ENCODE results near the gene MIP.
"Not testable (repeated sequence)": the region's sequence is repeated elsewhere in the genome, so short reads cannot be mapped to it uniquely, and the experiment has no call there.

Gene MIP
- 0 reads per million in 2 experiments for total RNA-seq

GRCh38 chr12:56454557-56454956, at the start of gene MIP:
MIP (minus strand) TSS chr12:56454657; CDS start chr12:56454613, 44 bp downstream.
- DNase-seq (ENCODE audit: low read depth) = no peak

- not testable (repeated sequence) for DNase-seq (ENCODE audit: low read depth)
Measured at GRCh38 chr12:56499879-56500278, 45.4 kb upstream of the MIP start.

DNA sequence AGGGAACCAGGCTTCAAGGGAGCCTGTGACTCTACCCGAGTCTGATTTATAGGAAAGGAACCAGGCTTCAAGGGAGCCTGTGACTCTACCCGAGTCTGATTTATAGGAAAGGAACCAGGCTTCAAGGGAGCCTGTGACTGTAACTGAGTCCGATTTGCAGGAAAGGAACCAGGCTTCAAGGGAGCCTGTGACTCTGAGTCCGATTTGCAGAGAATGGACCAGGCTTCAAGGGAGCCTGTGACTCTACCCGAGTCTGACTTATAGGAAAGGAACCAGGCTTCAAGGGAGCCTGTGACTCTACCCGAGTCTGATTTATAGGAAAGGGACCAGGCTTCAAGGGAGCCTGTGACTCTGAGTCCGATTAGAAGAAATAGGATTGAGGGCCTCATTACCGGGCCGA, 45.0 kb upstream of the MIP start:
- DNase-seq (ENCODE audit: low read depth) = not testable (repeated sequence)

DNA sequence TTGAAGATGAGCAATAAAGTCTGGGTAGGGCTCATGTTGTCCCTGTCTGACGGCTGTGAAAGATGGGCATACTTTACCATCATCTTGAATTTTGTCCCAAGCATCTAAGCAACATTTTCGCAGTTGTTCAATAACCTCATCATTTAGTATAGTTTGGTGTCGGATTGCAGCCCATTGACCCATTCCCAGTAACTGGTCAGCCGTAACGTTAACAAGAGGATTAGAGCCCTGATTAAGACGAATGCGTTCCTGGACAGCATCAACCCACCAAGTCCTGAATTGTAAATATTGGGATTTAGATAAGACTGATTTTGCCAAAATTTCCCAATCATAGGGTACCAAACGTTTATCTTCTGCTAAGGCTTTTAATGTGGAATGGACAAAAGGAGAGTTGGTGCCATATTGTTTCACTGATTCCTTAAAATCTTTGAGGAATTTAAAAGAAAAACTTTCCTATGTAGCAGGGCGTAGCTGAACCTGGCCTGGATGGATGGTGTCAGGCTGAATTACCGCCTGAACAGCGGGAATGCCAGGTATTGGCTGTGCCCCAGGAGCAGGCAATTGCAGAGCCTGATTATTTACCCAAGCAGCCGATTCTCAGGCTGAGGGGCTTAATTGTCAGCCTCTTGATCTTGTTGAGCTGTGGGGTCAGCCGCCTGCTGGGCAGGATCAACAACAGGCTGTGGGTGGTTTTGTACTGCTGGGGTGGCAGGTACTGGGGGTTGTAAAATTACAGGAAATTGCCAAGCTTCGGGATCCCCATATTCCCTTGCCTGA, 43.9 kb upstream of the MIP start:
- not testable (repeated sequence) for DNase-seq (ENCODE audit: low read depth)

DNA sequence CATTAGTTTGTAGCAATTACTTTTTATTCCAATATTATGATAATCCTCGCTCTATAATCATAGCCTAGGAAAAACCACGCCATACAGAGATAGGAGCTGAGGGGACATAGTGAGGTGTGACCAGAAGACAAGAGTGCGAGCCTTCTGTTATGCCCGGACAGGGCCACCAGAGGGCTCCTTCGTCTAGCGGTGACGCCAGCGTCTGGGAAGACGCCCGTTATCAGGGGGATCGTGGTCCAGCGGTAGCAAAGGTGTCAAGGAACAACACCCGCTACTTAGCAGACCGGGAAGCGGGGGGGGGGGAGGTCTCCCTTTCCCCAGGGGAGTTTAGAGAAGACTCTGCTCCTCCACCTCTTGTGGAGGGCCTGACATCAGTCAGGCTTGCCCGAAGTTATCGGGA, 42.2 kb upstream of the MIP start:
- DNase-seq (ENCODE audit: low read depth) = peak; percentile 16

- not testable (repeated sequence) for DNase-seq (ENCODE audit: low read depth)
Measured at GRCh38 chr12:56494481-56494880, 40.0 kb upstream of the MIP start.

GRCh38 chr12:56494106-56494415, 39.6 kb upstream of the MIP start:
- DNase-seq (ENCODE audit: low read depth) = not testable (repeated sequence)

GRCh38 chr12:56493409-56494105, 39.1 kb upstream of the MIP start:
- DNase-seq (ENCODE audit: low read depth) = not testable (repeated sequence)

DNA sequence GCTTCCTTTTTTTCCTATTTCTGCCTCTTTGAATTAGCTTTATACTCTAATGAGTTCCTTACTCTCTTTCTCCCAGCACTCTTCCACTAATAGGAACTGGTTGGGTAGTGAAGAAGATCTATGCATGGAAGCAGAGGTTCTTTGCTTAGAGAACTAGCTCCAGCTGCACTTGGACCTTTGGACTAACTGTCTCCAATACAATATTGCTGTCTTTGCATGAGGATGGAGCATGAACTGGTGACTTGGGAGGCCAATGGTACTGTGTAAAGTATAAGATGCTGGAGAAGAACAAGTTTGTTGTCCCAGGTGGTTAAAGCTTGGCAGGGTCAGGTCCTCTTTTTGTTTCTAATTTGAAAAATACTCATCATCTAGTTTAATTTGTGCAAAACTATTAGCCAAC, 35.9 kb upstream of the MIP start:
- DNase-seq (ENCODE audit: low read depth) = no peak

DNA sequence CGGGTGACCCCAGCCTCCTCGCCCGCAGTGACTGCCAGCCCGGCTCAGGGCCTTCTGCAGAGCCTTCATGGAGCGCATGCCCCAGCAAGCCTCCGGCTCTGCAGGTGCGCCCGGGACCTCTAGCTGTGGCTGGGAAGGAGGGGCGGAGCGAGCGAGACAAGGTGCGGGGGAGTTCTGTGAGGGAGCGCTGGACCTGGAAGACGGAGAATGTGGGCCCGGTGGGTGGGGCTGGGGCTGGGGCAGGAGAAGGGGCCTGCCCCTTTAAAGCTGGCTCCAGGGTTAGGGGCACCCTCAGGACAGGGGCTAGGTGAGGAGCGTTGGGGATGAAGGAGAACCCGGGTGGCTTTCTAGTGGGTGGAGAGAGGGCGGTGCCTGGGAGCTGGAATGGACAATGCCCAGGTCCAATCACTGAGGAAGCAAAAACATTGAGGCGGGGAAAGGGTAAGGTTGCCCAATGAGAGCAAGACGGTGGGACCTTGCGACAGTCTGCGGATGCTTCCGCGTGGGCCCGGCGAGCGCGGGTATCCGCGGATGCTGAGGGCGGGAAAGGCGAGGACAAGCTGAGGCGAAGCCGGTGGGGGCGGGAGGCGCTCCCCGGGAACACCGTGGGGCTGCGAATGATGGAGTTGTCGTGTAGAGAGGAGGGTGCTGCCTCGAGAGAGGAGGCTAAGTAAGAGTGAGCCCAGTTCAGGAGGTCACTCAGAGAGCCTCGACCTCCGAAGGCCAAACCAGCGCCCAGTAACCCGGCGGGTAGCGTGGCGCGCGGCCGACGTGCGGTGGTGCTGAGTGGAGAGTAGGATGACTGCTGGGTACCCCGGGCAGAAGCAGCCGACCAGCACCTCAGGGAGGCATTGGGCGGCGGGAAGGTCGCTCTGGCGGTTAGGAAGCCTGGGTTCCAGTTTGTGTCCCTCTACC, 33.8 kb upstream of the MIP start, which contains the start of gene GLS2:
GLS2 (minus strand) TSS at position 121 of the 915 bp plus-strand sequence; CDS start at position 78, 43 bp downstream.
- DNase-seq (ENCODE audit: low read depth) = peak; percentile 59

GRCh38 chr12:56487448-56488040, 33.1 kb upstream of the MIP start:
- no peak for DNase-seq (ENCODE audit: low read depth)

DNA sequence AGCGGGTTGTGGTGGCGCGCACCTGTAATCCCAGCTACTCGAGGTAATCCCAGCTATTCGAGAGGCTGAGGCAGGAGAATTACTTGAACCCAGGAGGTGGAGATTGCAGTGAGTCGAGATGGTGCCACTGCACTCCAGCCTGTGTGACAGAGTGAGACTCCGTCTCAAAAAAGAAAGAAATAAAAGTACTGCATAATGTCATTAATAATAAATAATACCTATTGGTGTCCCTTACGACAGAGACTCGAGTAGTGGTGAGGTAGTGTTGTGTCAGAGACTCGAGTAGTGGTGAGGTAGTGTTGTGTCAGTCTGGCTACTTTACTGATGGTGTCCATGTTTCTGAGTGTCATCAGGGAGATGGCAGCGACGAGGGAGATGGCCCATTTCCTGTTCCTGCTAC, 32.2 kb upstream of the MIP start:
- DNase-seq (ENCODE audit: low read depth) = no peak

DNA sequence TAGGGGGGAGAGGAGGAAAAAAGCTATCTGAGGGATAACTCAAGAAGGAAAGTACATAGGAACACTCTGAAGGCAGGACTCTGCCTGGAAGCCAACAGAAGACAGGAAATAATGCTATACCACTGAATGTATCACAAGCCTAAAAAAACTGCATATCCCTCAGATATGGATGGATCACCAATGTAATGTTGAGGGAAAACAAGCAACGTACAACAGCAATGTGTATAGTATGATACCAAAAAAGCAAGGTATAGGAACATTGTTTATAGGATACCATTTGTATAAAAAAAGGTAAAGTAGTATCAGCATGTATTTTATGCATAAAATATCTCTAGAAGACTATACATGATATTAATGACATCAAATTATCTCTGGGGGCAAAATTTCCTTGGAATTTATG, 30.1 kb upstream of the MIP start:
- DNase-seq (ENCODE audit: low read depth) = no peak

DNA sequence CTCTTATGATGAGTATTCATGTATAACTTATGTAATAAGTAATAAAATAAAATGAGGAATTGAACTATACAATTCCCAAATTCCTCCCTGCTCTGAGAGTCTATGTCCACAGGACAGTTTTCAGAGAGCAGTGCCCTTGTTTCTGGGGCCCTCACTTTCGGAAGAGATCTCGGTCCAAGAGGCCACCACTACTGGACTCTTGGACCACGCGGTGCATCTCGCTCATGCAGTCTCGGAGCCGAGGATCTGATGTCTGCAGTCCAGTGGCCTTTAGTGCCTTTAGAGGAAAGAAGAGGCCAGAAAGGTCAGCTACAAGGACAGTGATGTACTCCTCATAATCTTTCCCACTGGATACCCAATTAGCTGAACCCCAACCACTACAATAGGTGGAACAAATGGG, 25.2 kb upstream of the MIP start:
- DNase-seq (ENCODE audit: low read depth) = no peak

GRCh38 chr12:56477521-56478225, 23.2 kb upstream of the MIP start:
- DNase-seq (ENCODE audit: low read depth) = no peak

- DNase-seq (ENCODE audit: low read depth) = no peak
Measured at GRCh38 chr12:56476972-56477432, 22.5 kb upstream of the MIP start.

DNA sequence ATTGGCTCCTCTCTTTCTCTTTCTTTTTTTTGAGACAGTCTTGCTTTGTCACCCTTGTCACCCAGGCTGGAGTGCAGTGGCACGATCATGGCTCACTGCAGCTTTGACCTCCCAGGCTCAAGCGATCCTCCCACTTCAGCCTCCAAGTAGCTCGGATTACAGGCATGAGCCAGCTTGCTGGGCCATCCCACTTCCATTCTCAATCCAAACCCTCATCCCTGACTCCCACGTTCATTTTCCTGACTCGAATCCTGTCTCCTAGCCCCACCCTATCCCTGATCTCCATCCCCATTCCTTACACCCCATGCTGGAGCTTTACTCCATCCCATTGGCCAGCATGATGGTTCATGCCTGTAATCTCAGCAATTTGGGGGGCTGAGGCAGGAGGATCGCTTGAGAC, 21.7 kb upstream of the MIP start:
- no peak for DNase-seq (ENCODE audit: low read depth)

DNA sequence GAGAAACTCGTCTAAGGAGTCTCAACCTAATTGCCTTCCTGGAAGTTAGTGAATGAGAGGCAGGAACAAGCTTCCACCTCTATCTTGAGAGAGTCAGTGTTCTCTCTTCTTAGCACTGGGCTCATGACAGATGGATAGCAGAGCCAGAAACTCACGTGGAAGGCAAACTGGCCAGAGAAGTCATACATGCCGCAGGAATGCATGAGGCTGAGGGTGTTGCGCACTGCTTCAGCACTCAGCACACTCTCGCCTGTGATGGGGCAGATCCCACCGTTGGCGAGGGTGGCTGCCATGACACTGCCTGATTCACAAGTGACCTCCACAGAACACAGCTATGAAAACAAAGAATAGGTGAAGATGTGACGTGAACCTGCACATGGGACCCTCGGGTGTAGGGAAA, 19.9 kb upstream of the MIP start:
- no peak for DNase-seq (ENCODE audit: low read depth)

DNA sequence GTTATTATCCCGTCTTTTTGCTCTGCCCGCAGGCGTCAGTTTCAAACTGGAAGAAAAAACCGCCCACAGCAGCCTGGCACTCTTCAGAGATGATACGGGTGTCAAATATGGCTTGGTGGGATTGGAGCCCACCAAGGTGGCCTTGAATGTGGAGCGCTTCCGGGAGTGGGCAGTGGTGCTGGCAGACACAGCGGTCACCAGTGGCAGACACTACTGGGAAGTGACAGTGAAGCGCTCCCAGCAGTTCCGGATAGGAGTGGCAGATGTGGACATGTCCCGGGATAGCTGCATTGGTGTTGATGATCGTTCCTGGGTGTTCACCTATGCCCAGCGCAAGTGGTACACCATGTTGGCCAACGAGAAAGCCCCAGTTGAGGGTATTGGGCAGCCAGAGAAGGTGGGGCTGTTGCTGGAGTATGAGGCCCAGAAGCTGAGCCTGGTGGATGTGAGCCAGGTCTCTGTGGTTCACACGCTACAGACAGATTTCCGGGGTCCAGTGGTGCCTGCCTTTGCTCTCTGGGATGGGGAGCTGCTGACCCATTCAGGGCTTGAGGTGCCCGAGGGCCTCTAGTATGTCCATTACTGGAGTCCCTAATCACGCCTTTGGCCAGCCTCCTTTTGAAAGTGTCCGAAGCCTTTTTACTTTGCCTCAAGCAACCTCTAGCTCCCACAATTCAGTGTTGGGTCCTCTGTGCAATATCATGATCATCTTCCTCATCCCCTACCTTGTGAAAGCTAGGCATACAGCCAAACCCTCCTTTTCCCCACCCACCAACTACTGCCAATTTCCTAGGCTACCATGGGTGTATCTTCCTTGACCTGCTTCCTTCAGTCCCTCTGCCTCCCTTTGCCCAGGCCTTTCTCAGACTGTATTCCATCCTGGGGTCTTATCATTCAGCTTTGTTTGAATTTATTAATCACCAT, 14.8 kb upstream of the MIP start:
- no peak for DNase-seq (ENCODE audit: low read depth)

Measured in T follicular helper cell (primary cell).